GM06990 (cell line): ENCODE data around the gene ENAH.

ENCODE experiments used
- DNase-seq: peaks from one replicate; pipeline ENCODE4 v3.0.0-alpha.2; 2011; ENCODE audit not compliant: insufficient read length; ENCODE audit errors: extremely low read depth
- H3K27me3 ChIP-seq: replicated peaks from 2 replicates; pipeline ENCODE4 v1.6.0; 2011; ENCODE audit warnings: low read length; ENCODE audit not compliant: control insufficient read depth, insufficient read depth
- H3K36me3 ChIP-seq: 2 replicates; pipeline ENCODE4 v1.5.1; 2011; ENCODE audit warnings: low read length; ENCODE audit not compliant: control insufficient read depth, insufficient read depth
- H3K4me3 ChIP-seq: replicated peaks from 2 replicates; pipeline ENCODE4 v1.5.1; 2011; ENCODE audit warnings: low read depth, mild to moderate bottlenecking, control low read depth, low read length
- TF ChIP-seq, protein P1 (sequence below): IDR thresholded peaks from 2 replicates; pipeline ENCODE4 v1.5.1; 2011; ENCODE audit warnings: low read length, control low read depth, mild to moderate bottlenecking, inconsistent platforms; ENCODE audit not compliant: insufficient read depth, poor library complexity, severe bottlenecking

The ENAH gene

DNA sequence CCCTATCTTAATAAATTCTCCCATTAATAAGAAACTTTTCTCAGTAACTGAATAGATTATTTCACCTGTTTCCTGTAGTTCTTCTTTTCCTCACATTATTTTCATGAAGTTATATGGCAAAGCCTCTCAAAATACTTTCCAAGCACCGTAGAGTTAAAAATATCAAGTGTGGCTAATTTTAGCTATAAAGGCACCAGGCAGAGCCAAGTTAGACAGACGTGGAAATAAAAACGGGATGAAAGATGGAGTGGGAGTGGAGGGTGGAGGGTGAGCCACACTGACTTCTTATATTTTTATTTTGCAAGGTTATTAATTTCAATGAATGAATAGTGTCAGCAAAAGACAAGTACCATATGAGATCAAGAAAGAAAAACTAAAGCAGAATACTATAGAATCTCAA, 71.7 kb downstream of the ENAH start:
- Histone ChIP-seq H3K36me3 (no peaks in the 10 kb centered on the region), H3K4me3 (no peak overlapping the region), H3K27me3 (no peaks in the 10 kb centered on the region)
- TF ChIP-seq, protein P1, sequence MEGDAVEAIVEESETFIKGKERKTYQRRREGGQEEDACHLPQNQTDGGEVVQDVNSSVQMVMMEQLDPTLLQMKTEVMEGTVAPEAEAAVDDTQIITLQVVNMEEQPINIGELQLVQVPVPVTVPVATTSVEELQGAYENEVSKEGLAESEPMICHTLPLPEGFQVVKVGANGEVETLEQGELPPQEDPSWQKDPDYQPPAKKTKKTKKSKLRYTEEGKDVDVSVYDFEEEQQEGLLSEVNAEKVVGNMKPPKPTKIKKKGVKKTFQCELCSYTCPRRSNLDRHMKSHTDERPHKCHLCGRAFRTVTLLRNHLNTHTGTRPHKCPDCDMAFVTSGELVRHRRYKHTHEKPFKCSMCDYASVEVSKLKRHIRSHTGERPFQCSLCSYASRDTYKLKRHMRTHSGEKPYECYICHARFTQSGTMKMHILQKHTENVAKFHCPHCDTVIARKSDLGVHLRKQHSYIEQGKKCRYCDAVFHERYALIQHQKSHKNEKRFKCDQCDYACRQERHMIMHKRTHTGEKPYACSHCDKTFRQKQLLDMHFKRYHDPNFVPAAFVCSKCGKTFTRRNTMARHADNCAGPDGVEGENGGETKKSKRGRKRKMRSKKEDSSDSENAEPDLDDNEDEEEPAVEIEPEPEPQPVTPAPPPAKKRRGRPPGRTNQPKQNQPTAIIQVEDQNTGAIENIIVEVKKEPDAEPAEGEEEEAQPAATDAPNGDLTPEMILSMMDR = no peak
- no peak for DNase-seq

DNA sequence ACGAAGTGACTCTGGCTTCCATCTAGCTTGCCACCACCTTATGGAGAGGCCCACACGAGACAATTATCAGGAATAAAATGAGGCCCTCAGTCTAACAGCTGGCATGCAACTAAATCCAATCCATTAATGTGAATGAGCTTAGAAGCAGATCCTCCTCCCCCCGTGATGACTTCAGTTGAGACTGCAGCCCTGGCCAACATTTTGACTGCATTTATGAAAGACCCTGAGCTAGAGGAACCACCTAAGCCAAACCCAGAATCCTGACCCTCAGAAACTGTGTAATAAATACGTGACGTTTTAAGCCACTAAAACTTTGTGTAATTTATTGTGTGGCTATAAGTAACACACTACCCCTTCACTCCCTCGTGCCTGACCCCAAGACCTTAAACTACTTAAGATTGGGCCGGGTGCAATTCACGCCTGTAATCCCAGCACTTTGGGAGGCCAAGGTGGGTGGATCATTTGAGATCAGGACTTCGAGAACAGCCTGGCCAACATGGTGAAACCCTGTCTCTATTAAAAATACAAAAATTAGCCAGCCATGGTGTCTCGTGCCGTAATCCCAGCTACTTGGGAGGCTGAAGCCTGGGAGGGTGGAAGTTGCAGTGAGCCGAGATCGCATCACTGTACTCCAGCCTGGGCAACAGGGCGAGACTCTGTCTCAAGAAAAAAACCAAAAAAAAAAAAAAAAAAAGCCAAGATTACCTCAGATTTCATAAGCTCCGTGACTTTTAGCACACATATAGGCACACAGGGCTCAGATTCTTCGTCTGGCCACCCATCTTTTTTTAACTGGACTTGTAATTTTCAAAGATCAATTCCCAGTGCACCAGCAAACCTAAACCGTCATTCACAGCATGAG, 72.5 kb downstream of the ENAH start:
- DNase-seq = no peak
- H3K27me3 ChIP-seq = no peaks in the 10 kb centered on the region
- H3K4me3 ChIP-seq = no peak overlapping the region
- no peaks in the 10 kb centered on the region for H3K36me3 ChIP-seq
- TF ChIP-seq, protein P1 = no peak

DNA sequence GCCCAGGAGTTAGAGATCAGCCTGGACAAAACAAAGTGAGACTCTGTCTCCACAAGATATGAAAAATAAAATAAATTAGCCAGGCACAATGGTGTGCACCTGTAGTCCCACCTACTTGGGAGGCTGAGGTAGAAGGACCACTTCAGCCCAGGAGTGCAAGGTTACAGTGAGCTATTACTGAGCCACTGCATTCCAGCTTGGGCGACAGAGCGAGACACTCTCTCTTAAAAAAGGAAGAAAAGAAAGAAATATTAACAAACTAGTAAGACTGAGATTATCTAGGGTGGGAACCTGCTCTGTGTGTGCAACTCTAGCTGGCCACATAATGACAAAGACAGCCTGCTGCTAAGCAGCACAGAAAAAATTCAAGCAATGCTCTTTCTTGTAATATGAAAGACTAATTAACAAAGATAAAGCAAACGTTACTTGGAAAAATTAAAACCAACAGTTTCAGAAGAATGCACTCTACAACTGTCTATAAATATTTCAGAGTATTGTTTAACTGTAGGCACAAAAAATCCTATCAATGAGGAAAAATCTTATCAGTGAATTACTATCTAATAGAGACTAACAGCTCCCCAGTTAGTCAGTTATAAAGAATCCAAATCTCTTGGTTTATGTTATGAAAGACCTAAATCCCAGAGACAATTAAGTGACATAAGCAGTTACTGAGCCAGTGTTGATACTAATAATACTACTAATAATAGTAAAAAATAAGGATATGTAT, 74.5 kb downstream of the ENAH start:
- no peak overlapping the region for H3K4me3 ChIP-seq
- TF ChIP-seq, protein P1 = no peak
- H3K36me3 ChIP-seq = no peaks in the 10 kb centered on the region
- no peak for DNase-seq
- no peaks in the 10 kb centered on the region for H3K27me3 ChIP-seq

DNA sequence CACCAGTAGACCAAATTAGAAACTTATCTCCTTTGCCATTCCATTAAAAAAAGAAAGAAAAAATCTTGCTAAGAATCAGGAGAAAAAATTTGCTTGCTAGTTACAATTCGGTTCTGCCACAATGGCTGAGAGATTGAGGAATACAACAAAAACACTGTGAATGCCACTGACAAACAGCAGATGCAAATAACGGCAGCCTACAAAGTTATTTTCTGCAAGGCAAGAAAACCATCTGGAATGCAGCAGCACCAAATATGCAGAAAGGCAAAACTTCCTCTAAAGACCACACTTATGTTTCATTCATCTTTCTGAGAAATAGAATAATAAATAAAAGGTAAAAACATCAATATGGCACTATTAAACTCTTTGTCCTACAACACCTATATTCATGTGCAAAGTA, 75.7 kb downstream of the ENAH start:
- TF ChIP-seq, protein P1 = no peak
- Histone ChIP-seq H3K36me3 (no peaks in the 10 kb centered on the region), H3K4me3 (no peak overlapping the region), H3K27me3 (no peaks in the 10 kb centered on the region)
- DNase-seq = no peak

DNA sequence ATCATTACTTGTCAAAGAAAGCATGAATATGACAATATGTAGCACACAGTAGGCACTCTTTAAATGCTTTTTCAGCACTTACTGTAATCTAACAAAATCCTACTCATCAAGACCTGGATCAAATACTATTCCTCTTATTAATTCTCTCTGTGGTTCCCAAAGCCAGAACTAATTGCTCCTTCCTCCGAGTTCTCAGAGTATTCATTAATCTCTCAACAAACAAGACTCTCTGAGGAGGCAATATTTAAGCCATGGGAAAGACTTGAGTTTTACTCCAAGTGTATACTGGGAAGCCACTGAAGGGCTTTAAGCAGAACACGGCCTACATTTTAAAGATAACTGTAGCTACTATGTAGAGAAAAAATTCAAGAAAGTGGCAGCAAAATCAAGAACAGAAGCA, 79.7 kb downstream of the ENAH start:
- Histone ChIP-seq H3K4me3 (no peak overlapping the region), H3K36me3 (no peaks in the 10 kb centered on the region), H3K27me3 (no peaks in the 10 kb centered on the region; the same call in 1 of the 2 replicates)
- TF ChIP-seq, protein P1 = no peak
- no peak for DNase-seq
